NCI-H1092 (cell line): ENCODE measurements around the gene SLC12A5.
"Not testable (repeated sequence)": the region's sequence is repeated elsewhere in the genome, so short reads cannot be mapped to it uniquely, and the experiment has no call there.

Source experiments
- DNase-seq: peaks from one replicate; lab custom pipeline; 2025; lab: John Stamatoyannopoulos, UW

Gene SLC12A5

GRCh38 chr20:46077642-46078305 is 48.8 kb downstream of the SLC12A5 start:
- DNase-seq: no peak

GRCh38 chr20:46078954-46079353 is 49.9 kb downstream of the SLC12A5 start:
- no peak for DNase-seq

GRCh38 chr20:46081074-46081473 is 52.1 kb downstream of the SLC12A5 start:
- DNase-seq: no peak

GRCh38 chr20:46083101-46083500 is 54.1 kb downstream of the SLC12A5 start:
- no peak for DNase-seq

GRCh38 chr20:46083531-46084061 is 54.6 kb downstream of the SLC12A5 start:
- no peak for DNase-seq

GRCh38 chr20:46084805-46085178 is 55.8 kb downstream of the SLC12A5 start:
- DNase-seq: no peak

GRCh38 chr20:46085179-46085851 is 56.3 kb downstream of the SLC12A5 start:
- no peak for DNase-seq

GRCh38 chr20:46087161-46087560 is 58.1 kb downstream of the SLC12A5 start:
- DNase-seq: no peak

- no peak for DNase-seq
Observed at GRCh38 chr20:46088409-46089166, 59.6 kb downstream of the SLC12A5 start.

GRCh38 chr20:46089167-46089416 is 60.1 kb downstream of the SLC12A5 start:
- DNase-seq: peak; percentile 35

GRCh38 chr20:46089417-46090388 is 60.7 kb downstream of the SLC12A5 start, which contains the start of gene NCOA5:
NCOA5 (minus strand) TSS chr20:46089962; CDS start chr20:46079424, 10,538 bp downstream.
- DNase-seq: peak; percentile 96

GRCh38 chr20:46091622-46092535 is 62.9 kb downstream of the SLC12A5 start:
- DNase-seq: not testable (repeated sequence)

GRCh38 chr20:46093531-46093930 is 64.5 kb downstream of the SLC12A5 start:
- DNase-seq: no peak

GRCh38 chr20:46099491-46100287 is 70.7 kb downstream of the SLC12A5 start:
- no peak for DNase-seq

GRCh38 chr20:46100444-46100843 is 71.4 kb downstream of the SLC12A5 start:
- DNase-seq: not testable (repeated sequence)

- DNase-seq: no peak
Observed at GRCh38 chr20:46100988-46101387, 72.0 kb downstream of the SLC12A5 start.

- no peak for DNase-seq
Observed at GRCh38 chr20:46101957-46102356, 72.9 kb downstream of the SLC12A5 start.

GRCh38 chr20:46102940-46103339 is 73.9 kb downstream of the SLC12A5 start:
- no peak for DNase-seq

- no peak for DNase-seq
Observed at GRCh38 chr20:46104262-46104661, 75.2 kb downstream of the SLC12A5 start.

GRCh38 chr20:46107061-46107460 is 78.0 kb downstream of the SLC12A5 start:
- no peak for DNase-seq
